ENCODE results near the gene TMEM271.

Gene TMEM271

DNA sequence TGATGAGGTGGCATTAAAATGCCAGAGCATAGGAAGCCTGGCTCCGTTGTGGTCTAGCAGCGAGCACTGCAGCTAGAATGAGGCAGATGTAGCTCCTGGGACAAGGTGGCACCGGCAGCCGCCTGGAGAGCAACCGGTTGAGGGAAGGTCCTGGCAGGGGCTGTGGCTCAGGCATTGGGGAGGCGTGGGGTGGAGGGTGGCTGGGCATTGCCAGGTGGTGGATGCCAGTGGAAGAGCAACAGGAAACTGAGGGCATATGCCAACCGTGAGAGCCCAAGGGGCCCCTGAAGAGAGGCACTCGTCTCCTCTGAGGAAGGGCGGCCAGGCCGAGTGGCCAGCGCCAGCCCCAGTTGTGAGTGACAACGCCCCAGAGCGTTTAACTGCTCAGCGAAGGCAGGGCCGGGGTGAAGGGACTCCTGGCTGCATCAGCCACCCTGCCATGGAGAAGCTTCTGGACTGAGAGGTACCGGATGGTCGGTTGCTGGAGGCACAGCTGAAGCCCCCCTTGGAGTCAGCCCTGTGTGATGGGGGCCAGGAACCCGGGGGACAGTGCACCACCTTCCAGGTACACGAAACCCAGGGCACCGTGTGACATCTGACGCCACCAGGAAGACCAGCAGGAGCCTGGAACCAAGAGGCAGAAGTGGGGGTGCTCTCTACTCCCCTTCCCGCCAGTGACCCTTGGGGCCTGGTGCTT lies 36.1 kb upstream of the TMEM271 start:
- TF ChIP-seq EP300 (IDR thresholded peaks at IDR 0.05; ENCODE audit: borderline replicate concordance) (no peak), YY1 (IDR thresholded peaks at IDR 0.05; ENCODE audit: low read depth) (no peak), CREB1 (IDR thresholded peaks at IDR 0.05; ENCODE audit: low read depth) (no peak), TEAD4 (IDR thresholded peaks at IDR 0.05) (no peak), CEBPB (IDR thresholded peaks at IDR 0.05) (no peak)
- TF ChIP-seq, protein P1, sequence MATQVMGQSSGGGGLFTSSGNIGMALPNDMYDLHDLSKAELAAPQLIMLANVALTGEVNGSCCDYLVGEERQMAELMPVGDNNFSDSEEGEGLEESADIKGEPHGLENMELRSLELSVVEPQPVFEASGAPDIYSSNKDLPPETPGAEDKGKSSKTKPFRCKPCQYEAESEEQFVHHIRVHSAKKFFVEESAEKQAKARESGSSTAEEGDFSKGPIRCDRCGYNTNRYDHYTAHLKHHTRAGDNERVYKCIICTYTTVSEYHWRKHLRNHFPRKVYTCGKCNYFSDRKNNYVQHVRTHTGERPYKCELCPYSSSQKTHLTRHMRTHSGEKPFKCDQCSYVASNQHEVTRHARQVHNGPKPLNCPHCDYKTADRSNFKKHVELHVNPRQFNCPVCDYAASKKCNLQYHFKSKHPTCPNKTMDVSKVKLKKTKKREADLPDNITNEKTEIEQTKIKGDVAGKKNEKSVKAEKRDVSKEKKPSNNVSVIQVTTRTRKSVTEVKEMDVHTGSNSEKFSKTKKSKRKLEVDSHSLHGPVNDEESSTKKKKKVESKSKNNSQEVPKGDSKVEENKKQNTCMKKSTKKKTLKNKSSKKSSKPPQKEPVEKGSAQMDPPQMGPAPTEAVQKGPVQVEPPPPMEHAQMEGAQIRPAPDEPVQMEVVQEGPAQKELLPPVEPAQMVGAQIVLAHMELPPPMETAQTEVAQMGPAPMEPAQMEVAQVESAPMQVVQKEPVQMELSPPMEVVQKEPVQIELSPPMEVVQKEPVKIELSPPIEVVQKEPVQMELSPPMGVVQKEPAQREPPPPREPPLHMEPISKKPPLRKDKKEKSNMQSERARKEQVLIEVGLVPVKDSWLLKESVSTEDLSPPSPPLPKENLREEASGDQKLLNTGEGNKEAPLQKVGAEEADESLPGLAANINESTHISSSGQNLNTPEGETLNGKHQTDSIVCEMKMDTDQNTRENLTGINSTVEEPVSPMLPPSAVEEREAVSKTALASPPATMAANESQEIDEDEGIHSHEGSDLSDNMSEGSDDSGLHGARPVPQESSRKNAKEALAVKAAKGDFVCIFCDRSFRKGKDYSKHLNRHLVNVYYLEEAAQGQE (IDR thresholded peaks at IDR 0.05; ENCODE audit: low read depth): no peak

DNA sequence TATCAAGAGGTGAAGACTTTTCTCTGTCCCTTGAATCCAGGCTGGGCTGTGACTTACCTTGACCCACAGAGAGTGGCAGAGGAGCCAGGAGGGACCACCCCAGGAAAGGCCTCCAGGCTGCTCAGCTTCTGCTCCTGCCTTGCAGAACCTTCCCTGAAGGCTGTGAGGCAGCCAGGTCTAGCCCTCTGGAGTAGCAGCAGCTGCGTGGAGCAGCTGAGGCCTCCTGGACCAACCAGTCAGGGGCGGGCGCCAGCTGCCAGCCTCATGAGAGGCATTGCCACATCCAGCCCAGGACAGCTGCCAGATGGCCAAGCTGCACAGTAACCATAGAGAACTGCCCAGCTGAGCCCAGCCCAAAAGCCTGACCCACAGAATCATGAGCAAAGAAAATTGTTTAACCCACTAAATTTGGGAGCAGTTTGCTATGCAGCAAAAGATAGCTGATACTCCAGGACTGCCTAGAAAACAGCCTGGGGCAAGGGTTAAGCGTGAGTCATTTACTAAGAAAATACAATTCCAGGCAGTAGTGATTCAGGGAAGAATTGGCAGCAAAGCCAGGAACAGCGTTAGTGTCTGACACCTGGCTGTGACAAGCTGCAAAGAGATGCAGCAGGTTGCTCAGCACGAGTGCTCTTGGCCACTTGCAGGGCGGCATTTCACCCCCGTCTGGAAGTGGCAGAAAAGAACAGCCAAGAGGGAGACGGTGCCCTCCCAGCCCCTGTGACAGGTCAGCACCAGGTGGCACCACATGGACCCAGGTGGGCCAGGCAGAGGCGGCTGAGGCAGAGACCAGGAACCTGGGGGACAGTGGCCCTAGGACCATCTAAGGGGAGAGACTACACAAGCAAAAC lies 34.5 kb upstream of the TMEM271 start:
- TF ChIP-seq NFIC (IDR thresholded peaks at IDR 0.05) (no peak), TCF12 (IDR thresholded peaks at IDR 0.05; ENCODE audit: low read depth) (peak; percentile 39; the same call in 1 of the 2 replicates), EP300 (IDR thresholded peaks at IDR 0.05; ENCODE audit: borderline replicate concordance) (no peak), RAD21 (IDR thresholded peaks at IDR 0.05; ENCODE audit: low read depth) (no peak)
- TF ChIP-seq, protein P2, sequence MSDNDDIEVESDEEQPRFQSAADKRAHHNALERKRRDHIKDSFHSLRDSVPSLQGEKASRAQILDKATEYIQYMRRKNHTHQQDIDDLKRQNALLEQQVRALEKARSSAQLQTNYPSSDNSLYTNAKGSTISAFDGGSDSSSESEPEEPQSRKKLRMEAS (IDR thresholded peaks at IDR 0.05): no peak

DNA sequence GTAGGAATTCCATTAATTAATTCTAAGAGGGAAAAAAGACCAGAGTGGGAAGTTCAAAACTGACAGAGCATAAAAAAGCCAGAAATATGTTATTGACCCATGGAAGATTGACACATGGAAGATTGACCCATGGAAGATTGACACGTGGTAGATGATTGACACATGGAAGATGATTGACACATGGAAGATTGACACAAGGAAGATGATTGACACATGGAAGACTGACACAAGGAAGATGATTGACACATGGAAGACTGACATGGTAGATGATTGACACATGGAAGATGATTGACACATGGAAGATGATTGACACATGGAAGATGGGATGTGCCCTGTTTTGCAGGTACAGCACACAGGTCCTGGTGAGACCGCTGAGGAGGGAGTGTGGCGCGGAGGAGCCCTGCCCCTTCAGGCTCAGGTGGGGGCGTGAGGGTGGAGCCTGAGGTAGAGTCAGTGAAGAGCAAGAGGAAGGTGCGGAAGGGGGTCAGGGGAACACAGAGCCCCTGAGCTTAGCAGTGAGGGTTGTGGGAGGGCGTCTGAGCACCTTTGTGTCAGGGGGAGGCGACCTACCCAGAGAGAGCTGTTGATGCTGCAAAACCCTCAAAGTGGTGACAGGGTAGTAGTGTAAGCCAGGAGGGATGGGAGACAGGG lies 33.4 kb upstream of the TMEM271 start:
- TF ChIP-seq, protein P1 (IDR thresholded peaks at IDR 0.05; ENCODE audit: low read depth): no peak
- TF ChIP-seq TEAD4 (IDR thresholded peaks at IDR 0.05): no peak
- TF ChIP-seq EGR1 (IDR thresholded peaks at IDR 0.05): no peak
- TF ChIP-seq YY1 (IDR thresholded peaks at IDR 0.05; ENCODE audit: low read depth): no peak
- TF ChIP-seq ZBTB7A (IDR thresholded peaks at IDR 0.05; ENCODE audit: low read depth): no peak
- no peak for TF ChIP-seq RAD21 (IDR thresholded peaks at IDR 0.05; ENCODE audit: low read depth)
- TF ChIP-seq, protein P3, sequence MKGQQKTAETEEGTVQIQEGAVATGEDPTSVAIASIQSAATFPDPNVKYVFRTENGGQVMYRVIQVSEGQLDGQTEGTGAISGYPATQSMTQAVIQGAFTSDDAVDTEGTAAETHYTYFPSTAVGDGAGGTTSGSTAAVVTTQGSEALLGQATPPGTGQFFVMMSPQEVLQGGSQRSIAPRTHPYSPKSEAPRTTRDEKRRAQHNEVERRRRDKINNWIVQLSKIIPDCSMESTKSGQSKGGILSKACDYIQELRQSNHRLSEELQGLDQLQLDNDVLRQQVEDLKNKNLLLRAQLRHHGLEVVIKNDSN (IDR thresholded peaks at IDR 0.05): no peak
- TF ChIP-seq TCF12 (IDR thresholded peaks at IDR 0.05; ENCODE audit: low read depth): no peak
- TF ChIP-seq CEBPB (IDR thresholded peaks at IDR 0.05): no peak

DNA sequence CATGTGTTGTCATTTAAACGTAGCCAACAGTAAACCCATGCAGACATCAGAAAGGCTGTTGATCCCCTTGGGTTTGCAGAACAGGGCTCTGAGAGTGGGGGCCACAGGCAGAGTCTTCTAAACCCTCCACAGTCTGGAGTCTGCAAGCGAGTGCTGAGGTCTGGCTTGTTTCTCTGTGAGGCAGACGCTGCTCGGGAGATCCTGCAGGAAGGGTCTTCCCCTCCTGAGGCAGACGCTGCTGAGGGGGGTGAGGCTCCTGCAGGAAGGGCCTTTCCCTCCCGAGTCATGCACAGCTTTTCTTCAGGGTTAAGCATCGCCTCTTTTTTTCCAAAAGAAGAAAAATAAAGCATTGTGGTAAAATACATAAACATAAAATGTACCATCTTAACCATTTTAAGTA lies 32.1 kb upstream of the TMEM271 start:
- TF ChIP-seq FOXM1 (IDR thresholded peaks at IDR 0.05; ENCODE audit: borderline replicate concordance, low read depth) (no peak), NFIC (IDR thresholded peaks at IDR 0.05) (no peak)
- TF ChIP-seq, protein P3 (IDR thresholded peaks at IDR 0.05): no peak

DNA sequence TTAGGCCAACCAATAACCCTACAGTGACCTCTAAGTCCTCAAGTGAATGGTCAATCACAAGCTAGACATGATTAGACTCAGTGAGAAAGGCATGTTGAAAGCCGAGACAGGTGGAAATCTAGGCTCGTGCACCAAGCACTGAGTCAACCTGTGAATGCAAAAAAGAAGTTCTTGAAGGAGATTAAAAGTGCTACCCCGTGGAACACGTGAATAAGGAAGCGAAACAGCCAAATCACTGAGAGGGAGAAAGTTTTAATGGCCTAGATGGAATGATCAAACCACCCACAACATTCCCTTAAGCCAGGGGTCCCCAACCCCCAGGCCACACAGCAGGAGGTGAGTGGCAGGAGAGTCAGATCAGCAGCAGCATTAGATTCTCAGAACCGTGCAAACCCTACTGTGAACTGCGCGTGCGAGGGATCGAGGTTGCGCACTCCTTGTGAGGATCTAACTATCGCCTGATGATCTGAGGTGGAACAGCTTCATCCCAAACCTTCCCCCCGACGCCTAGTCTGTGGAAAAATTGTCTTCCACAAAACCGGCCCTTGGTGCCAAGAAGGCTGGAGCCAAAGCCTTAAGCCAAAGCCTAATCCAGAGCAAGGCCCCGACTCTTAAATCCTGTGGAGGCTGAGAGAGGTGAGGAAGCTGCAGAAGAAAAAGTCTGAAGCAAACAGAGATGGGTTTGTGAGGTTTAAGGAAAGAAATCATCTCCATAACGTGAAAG lies 29.8 kb upstream of the TMEM271 start:
- TF ChIP-seq CEBPB (IDR thresholded peaks at IDR 0.05) (no peak), TEAD4 (IDR thresholded peaks at IDR 0.05) (no peak), CREB1 (IDR thresholded peaks at IDR 0.05; ENCODE audit: low read depth) (no peak), NFIC (IDR thresholded peaks at IDR 0.05) (no peak), EP300 (IDR thresholded peaks at IDR 0.05; ENCODE audit: borderline replicate concordance) (no peak), FOXM1 (IDR thresholded peaks at IDR 0.05; ENCODE audit: borderline replicate concordance, low read depth) (no peak), ZBTB7A (IDR thresholded peaks at IDR 0.05; ENCODE audit: low read depth) (no peak), TCF12 (IDR thresholded peaks at IDR 0.05; ENCODE audit: low read depth) (no peak)
- TF ChIP-seq, protein P1 (IDR thresholded peaks at IDR 0.05; ENCODE audit: low read depth): no peak
- TF ChIP-seq, protein P2 (IDR thresholded peaks at IDR 0.05): no peak

Measured in Ishikawa (cell line).